NCI-H2227 (cell line): ENCODE data around the gene DNAJB4.
"Not testable (repeated sequence)": the region's sequence is repeated elsewhere in the genome, so short reads cannot be mapped to it uniquely, and the experiment has no call there.

Source experiments
- DNase-seq: peaks from one replicate; lab custom pipeline; 2025; ENCODE audit not compliant: unreplicated experiment; lab: John Stamatoyannopoulos, UW

The DNAJB4 gene

GRCh38 chr1:78061825-78062523 is 57.2 kb downstream of the DNAJB4 start:
- no peak for DNase-seq

GRCh38 chr1:78064886-78065285 is 60.1 kb downstream of the DNAJB4 start:
- not testable (repeated sequence) for DNase-seq
